ENCODE measurements around the gene ARHGEF1.
"Not testable (repeated sequence)": the region's sequence is repeated elsewhere in the genome, so short reads cannot be mapped to it uniquely, and the experiment has no call there.

ARHGEF1 gene

GRCh38 chr19:41905273-41906002 is 22.5 kb downstream of the ARHGEF1 start:
- no peak for FAIRE-seq

GRCh38 chr19:41906271-41906670 is 23.3 kb downstream of the ARHGEF1 start:
- FAIRE-seq: no peak

- FAIRE-seq: no peak
Observed at GRCh38 chr19:41906916-41907680, 24.1 kb downstream of the ARHGEF1 start.

- FAIRE-seq: no peak
Observed at GRCh38 chr19:41907994-41908615, 25.1 kb downstream of the ARHGEF1 start.

GRCh38 chr19:41908724-41909464 is 25.9 kb downstream of the ARHGEF1 start:
- no peak for FAIRE-seq

- no peak for FAIRE-seq
Observed at GRCh38 chr19:41909706-41910105, 26.7 kb downstream of the ARHGEF1 start.

GRCh38 chr19:41910240-41910991 is 27.4 kb downstream of the ARHGEF1 start:
- FAIRE-seq: no peak

GRCh38 chr19:41910992-41911888 is 28.3 kb downstream of the ARHGEF1 start:
- FAIRE-seq: no peak

GRCh38 chr19:41911889-41912731 is 29.1 kb downstream of the ARHGEF1 start:
- no peak for FAIRE-seq

- FAIRE-seq: no peak
Observed at GRCh38 chr19:41912899-41913537, 30.0 kb downstream of the ARHGEF1 start.

- FAIRE-seq: no peak
Observed at GRCh38 chr19:41913538-41914423, 30.8 kb downstream of the ARHGEF1 start.

GRCh38 chr19:41914424-41914834 is 31.4 kb downstream of the ARHGEF1 start:
- FAIRE-seq: not testable (repeated sequence)

GRCh38 chr19:41915021-41915775 is 32.2 kb downstream of the ARHGEF1 start:
- no peak for FAIRE-seq

GRCh38 chr19:41915776-41916414 is 32.9 kb downstream of the ARHGEF1 start:
- no peak for FAIRE-seq

GRCh38 chr19:41917676-41918075 is 34.7 kb downstream of the ARHGEF1 start:
- FAIRE-seq: no peak

GRCh38 chr19:41918095-41918494 is 35.1 kb downstream of the ARHGEF1 start:
- no peak for FAIRE-seq

- FAIRE-seq: no peak
Observed at GRCh38 chr19:41918653-41919244, 35.8 kb downstream of the ARHGEF1 start.
